ENCODE data around the gene INSYN1.

- TF ChIP-seq EZH2phosphoT487 (IDR thresholded peaks at IDR 0.05; ENCODE audit: insufficient read depth, low read depth) (no peak), EZH2 (IDR thresholded peaks at IDR 0.05; ENCODE audit: insufficient read depth, poor library complexity, severe bottlenecking) (no peak)
These were observed 20.2 kb downstream of the INSYN1 start for GRCh38 chr15:73732930-73733329.
